Thyroid gland (tissue), 4 donors: ENCODE results near the gene MANSC1. TPM values are rescaled to one million over a fixed set of nuclear protein-coding genes. Genes with fewer than 3 reads are reported as not detected.

Source experiments
- DNase-seq, 2 donors: peaks; one replicate each; pipeline ENCODE4 v3.0.0-alpha.2; 2019
- H3K27ac ChIP-seq, 3 donors: fragments of 200-600 bp; sonication (generic); 1 replicate in 2 of 3; 2 replicates in 1 of 3; pipeline ENCODE4 v1.5.1; 2016 to 2019; ENCODE audit warnings: mild to moderate bottlenecking in 1 of 3, moderate library complexity in 1 of 3
- H3K27me3 ChIP-seq: fragments of 200-600 bp; sonication (generic); one replicate; pipeline ENCODE4 v1.5.1; 2019
- H3K36me3 ChIP-seq, 2 donors: fragments of 200-600 bp; sonication (generic); one replicate each; pipeline ENCODE4 v1.5.1; 2016 to 2019
- H3K4me1 ChIP-seq, 2 donors: fragments of 200-600 bp; sonication (generic); one replicate each; pipeline ENCODE4 v1.5.1; 2017 to 2019
- H3K4me3 ChIP-seq, 3 donors: fragments of 200-600 bp; sonication (generic); replicated peaks in 1 of 3; 1 replicate in 2 of 3; 2 replicates in 1 of 3; pipeline ENCODE4 v1.5.1; 2016; ENCODE audit warnings: mild to moderate bottlenecking in 1 of 3
- H3K9me3 ChIP-seq: fragments of 200-600 bp; sonication (generic); one replicate; pipeline ENCODE4 v1.5.1; 2017
- POLR2A ChIP-seq, 2 donors: fragments of 450-650 bp; IDR thresholded peaks; one replicate each; pipeline ENCODE4 v1.6.1; 2017; ENCODE audit warnings: antibody characterized with exemption in 2 of 2, mild to moderate bottlenecking in 2 of 2, moderate library complexity in 1 of 2
- WGBS, 2 donors: methylation state at CpG; one replicate each; pipeline ENCODE4 v1.1.5; 2017; 5-methylcytosine and 5-hydroxymethylcytosine counted together
- intact Hi-C: fragments of 100-400 bp; cut with DNase I; formaldehyde crosslinking; loops from one replicate; pipeline ENCODE4 v1.15.1; 2023
- total RNA-seq, 4 donors: library from RNA; depleted of rRNA; stranded (reverse); fragments of >200 nt; gene quantifications; one replicate each; pipeline ENCODE4 v1.2.3, GENCODE V29; 2016
- TF ChIP-seq, protein P1 (sequence below), 6 experiments: fragments of 200-600 bp in 3 of 6; fragments of 450-650 bp in 3 of 6; sonication (generic) in 3 of 6; IDR thresholded peaks; one replicate each; pipeline ENCODE4 v1.5.1; 2016 to 2019; ENCODE audit warnings: antibody characterized with exemption in 6 of 6, mild to moderate bottlenecking in 2 of 6, inconsistent platforms in 1 of 6, moderate library complexity in 1 of 6

Gene MANSC1
- total RNA-seq, 4 donors from 2014 or later, result 15.3 to 59.0 (median 37.5) TPM

DNA sequence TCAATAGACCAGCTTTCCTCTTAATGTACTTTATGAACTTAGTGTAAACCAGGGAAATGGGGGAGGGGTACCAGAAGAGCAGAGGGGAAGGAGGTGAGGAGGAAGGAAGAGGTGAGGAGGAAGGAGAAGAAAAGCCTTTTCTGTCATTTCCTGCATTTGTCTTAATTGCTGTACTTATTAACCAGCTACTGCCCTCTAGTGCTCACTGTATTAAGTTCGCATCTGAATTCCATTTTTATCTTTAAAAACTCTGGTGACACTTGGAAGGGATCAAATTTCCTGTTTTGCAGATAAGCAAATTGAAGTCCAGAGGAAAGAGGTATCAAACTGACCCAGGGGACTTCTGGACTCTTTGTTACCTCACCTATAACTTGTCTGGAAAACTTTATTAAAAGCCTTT, 22.2 kb downstream of the MANSC1 start:
- no peak overlapping the region for H3K4me3 ChIP-seq
- no peak for TF ChIP-seq POLR2A (IDR thresholded peaks at IDR 0.05)
- TF ChIP-seq, protein P1, sequence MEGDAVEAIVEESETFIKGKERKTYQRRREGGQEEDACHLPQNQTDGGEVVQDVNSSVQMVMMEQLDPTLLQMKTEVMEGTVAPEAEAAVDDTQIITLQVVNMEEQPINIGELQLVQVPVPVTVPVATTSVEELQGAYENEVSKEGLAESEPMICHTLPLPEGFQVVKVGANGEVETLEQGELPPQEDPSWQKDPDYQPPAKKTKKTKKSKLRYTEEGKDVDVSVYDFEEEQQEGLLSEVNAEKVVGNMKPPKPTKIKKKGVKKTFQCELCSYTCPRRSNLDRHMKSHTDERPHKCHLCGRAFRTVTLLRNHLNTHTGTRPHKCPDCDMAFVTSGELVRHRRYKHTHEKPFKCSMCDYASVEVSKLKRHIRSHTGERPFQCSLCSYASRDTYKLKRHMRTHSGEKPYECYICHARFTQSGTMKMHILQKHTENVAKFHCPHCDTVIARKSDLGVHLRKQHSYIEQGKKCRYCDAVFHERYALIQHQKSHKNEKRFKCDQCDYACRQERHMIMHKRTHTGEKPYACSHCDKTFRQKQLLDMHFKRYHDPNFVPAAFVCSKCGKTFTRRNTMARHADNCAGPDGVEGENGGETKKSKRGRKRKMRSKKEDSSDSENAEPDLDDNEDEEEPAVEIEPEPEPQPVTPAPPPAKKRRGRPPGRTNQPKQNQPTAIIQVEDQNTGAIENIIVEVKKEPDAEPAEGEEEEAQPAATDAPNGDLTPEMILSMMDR (IDR thresholded peaks at IDR 0.05), result peak; percentile 24 to 81 (median 62)
- no peaks in the 10 kb centered on the region for H3K27me3 ChIP-seq
- WGBS, 2 donors, result 0 to 3% methylated on average over 1 of the region's 1 CpG
- peaks cover 8 to 14% of the 10 kb centered on the region in 2 donors for H3K4me1 ChIP-seq
- no peaks in the 10 kb centered on the region for H3K9me3 ChIP-seq
- intact Hi-C loops, result no loop called here
- no peak for DNase-seq
- H3K27ac ChIP-seq, result no peak overlapping the region
- H3K36me3 ChIP-seq, result no peaks in the 10 kb centered on the region

DNA sequence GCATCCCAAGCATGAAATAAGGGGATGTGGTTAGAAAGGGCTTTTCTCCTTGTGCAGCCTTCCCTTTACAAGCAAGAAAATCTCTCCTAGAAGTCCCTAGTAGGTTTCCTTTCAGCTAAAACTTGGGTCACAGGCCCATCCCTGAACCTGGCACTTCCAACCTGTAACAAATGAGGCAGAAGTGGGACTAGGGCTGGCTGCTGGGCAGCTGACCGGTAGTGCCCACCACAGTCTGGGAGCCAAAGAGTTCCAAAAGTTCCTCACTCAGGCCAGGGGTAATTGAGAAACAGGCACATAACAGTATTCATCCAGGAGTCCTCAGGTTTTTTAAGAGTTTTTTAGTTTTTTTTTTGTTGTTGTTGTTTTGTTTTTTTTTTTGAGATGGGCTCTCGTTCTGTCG, 23.8 kb downstream of the MANSC1 start:
- no peaks in the 10 kb centered on the region for H3K27me3 ChIP-seq
- H3K27ac ChIP-seq, result no peak overlapping the region
- no peak for DNase-seq
- H3K36me3 ChIP-seq, result no peaks in the 10 kb centered on the region
- no peaks in the 10 kb centered on the region for H3K4me1 ChIP-seq
- intact Hi-C loops, result no loop called here
- 88 to 96% methylated on average over 3 of the region's 3 CpGs for WGBS, 2 donors
- H3K4me3 ChIP-seq, result no peak overlapping the region
- no peaks in the 10 kb centered on the region for H3K9me3 ChIP-seq
- TF ChIP-seq, protein P1 (IDR thresholded peaks at IDR 0.05), result no peak
- TF ChIP-seq POLR2A (IDR thresholded peaks at IDR 0.05), result no peak

DNA sequence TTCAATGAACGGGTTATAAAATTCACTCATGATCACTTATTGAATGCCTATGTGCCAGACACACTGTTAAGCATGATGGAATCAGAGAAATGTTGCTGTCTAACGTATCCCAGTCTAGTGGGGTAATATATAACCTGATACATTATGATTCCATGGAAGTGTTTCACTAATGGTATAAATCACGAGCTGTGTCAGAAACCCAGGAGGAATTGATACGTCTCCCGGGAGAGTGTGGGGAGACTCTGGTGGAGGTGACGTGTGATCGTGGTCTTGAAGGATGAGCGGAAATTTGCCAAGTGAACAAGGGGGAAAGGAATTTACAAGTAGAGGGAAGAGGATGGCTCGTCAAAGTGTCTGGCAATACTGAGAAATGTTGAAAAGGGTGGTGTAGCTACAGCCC, 26.5 kb downstream of the MANSC1 start:
- WGBS, 2 donors, result 91% methylated on average over 9 of the region's 9 CpGs
- H3K4me3 ChIP-seq, result no peak overlapping the region
- peaks cover 3 to 5% of the 10 kb centered on the region in 2 donors for H3K4me1 ChIP-seq
- no peak for DNase-seq
- no peaks in the 10 kb centered on the region for H3K9me3 ChIP-seq
- TF ChIP-seq, protein P1 (IDR thresholded peaks at IDR 0.05), result no peak
- TF ChIP-seq POLR2A (IDR thresholded peaks at IDR 0.05), result no peak
- H3K27me3 ChIP-seq, result no peaks in the 10 kb centered on the region
- no peak overlapping the region for H3K27ac ChIP-seq
- no peaks in the 10 kb centered on the region for H3K36me3 ChIP-seq
- intact Hi-C loops, result no loop called here

DNA sequence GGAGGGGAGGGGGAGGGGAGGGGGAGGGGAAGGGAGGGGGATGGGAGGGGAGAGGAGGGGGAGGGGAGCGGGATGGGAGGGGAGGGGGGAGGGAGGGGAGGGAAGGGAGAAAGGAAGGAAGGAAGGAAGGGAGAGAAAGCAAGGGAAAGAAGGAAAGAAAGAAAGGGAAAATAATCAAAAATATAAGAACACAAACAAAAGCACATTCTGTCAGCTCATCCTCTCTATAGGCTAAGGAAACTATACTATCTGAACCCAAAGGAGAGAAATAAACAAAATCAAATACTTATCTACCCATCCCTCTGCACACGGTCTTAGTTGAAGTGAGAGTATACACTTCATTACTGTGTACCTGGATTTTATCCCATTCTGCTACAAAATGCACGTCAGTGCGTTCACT, 26.9 kb downstream of the MANSC1 start:
- Histone ChIP-seq H3K27ac (no peak overlapping the region), H3K27me3 (no peaks in the 10 kb centered on the region), H3K4me1 (peaks cover 3 to 5% of the 10 kb centered on the region in 2 donors), H3K4me3 (no peak overlapping the region), H3K9me3 (no peaks in the 10 kb centered on the region), H3K36me3 (no peaks in the 10 kb centered on the region)
- intact Hi-C loops, result no loop called here
- DNase-seq, result no peak
- TF ChIP-seq, protein P1 (IDR thresholded peaks at IDR 0.05), result no peak
- no peak for TF ChIP-seq POLR2A (IDR thresholded peaks at IDR 0.05)
- WGBS, 2 donors, result 85 to 86% methylated on average over 4 of the region's 4 CpGs

DNA sequence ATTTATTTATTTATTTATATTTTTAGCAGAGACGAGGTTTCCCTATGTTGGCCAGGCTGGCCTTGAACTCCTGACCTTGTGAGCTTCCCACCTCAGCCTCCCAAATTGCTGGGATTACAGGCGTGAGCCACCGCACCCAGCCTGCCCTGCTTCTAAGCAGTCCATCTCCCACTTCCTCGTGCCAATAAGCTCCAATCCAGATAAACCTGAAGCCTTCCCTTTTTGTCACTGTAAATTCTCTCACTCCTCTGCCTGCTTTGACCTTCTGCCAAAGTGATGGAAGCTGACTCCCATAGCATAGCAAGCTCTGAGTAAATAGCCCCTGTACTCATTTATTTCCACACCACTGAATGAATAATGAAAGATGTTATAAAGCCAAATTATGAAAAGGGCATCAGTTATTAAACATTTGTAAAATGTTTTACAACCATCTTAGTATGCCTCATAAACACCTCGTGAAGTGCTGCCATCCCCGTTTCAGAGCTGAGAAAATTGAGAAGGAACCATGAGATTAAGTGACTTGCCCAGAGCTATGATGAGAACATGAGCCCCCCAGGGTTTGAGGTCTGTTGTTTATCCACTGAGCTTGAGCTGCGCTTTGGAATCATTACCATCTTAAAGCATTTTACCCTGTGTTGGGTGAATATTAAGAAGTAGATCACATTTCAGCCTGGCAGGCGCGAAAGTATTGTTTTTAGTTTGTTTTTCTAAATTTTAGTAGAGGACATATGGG, 30.4 kb downstream of the MANSC1 start:
- H3K9me3 ChIP-seq, result no peaks in the 10 kb centered on the region
- 70 to 83% methylated on average over 9 of the region's 9 CpGs for WGBS, 2 donors
- H3K4me1 ChIP-seq, result peaks cover 3 to 5% of the 10 kb centered on the region in 2 donors
- no peaks in the 10 kb centered on the region for H3K36me3 ChIP-seq
- H3K27ac ChIP-seq, result peak overlapping the region; percentile 8 to 61 (median 27)
- no peak for DNase-seq
- intact Hi-C loops, result no loop called here
- H3K4me3 ChIP-seq, result no peak overlapping the region
- TF ChIP-seq, protein P1 (IDR thresholded peaks at IDR 0.05), result no peak
- no peak for TF ChIP-seq POLR2A (IDR thresholded peaks at IDR 0.05)
- H3K27me3 ChIP-seq, result no peaks in the 10 kb centered on the region
